NK-92 treated with Interleukin-12 subunit alpha and Interleukin-12 subunit beta, amount 100 ng/mL, for 24 hours (cell line): Measurements from ENCODE around the gene MYEF2.

Experiments
- DNase-seq: peaks from one replicate; lab custom pipeline; 2025; lab: John Stamatoyannopoulos, UW

MYEF2 gene

GRCh38 chr15:48145923-48146322, 32.2 kb downstream of the MYEF2 start:
- no peak for DNase-seq

GRCh38 chr15:48144889-48145288, 33.2 kb downstream of the MYEF2 start:
- no peak for DNase-seq

- DNase-seq: no peak
Observed at GRCh38 chr15:48143856-48144255, 34.2 kb downstream of the MYEF2 start.

GRCh38 chr15:48132874-48133273, 45.2 kb downstream of the MYEF2 start:
- DNase-seq: no peak

- no peak for DNase-seq
Observed at GRCh38 chr15:48131324-48131723, 46.8 kb downstream of the MYEF2 start.

- DNase-seq: no peak
Observed at GRCh38 chr15:48126667-48127355, 51.3 kb downstream of the MYEF2 start.

- no peak for DNase-seq
Observed at GRCh38 chr15:48121849-48122248, 56.2 kb downstream of the MYEF2 start.

GRCh38 chr15:48120745-48121144, 57.4 kb downstream of the MYEF2 start, which contains the start of gene SLC24A5:
SLC24A5 (plus strand) TSS chr15:48120990; CDS start chr15:48121045, 55 bp downstream.
- no peak for DNase-seq

- DNase-seq: no peak
Observed at GRCh38 chr15:48119277-48119676, 58.8 kb downstream of the MYEF2 start.

GRCh38 chr15:48112242-48112641, 65.9 kb downstream of the MYEF2 start:
- DNase-seq: no peak

GRCh38 chr15:48109856-48110531, 68.1 kb downstream of the MYEF2 start:
- no peak for DNase-seq

GRCh38 chr15:48109212-48109611, 68.9 kb downstream of the MYEF2 start:
- DNase-seq: no peak

- no peak for DNase-seq
Observed at GRCh38 chr15:48105936-48106335, 72.2 kb downstream of the MYEF2 start.

- no peak for DNase-seq
Observed at GRCh38 chr15:48103647-48104046, 74.4 kb downstream of the MYEF2 start.

- DNase-seq: no peak
Observed at GRCh38 chr15:48102167-48102566, 75.9 kb downstream of the MYEF2 start.

GRCh38 chr15:48101376-48101961, 76.6 kb downstream of the MYEF2 start:
- DNase-seq: no peak

GRCh38 chr15:48097264-48097663, 80.8 kb downstream of the MYEF2 start:
- no peak for DNase-seq

GRCh38 chr15:48096813-48097212, 81.3 kb downstream of the MYEF2 start:
- no peak for DNase-seq

GRCh38 chr15:48096355-48096786, 81.7 kb downstream of the MYEF2 start:
- DNase-seq: no peak

GRCh38 chr15:48091522-48091921, 86.6 kb downstream of the MYEF2 start:
- DNase-seq: no peak

- no peak for DNase-seq
Observed at GRCh38 chr15:48090666-48091065, 87.4 kb downstream of the MYEF2 start.

GRCh38 chr15:48090115-48090514, 88.0 kb downstream of the MYEF2 start:
- DNase-seq: no peak

- DNase-seq: no peak
Observed at GRCh38 chr15:48089702-48090101, 88.4 kb downstream of the MYEF2 start.
